DMS53 (cell line): ENCODE data around the gene ANTXR1.

Source experiments
- DNase-seq: peaks from one replicate; lab custom pipeline; 2025; lab: John Stamatoyannopoulos, UW

Gene ANTXR1

DNA sequence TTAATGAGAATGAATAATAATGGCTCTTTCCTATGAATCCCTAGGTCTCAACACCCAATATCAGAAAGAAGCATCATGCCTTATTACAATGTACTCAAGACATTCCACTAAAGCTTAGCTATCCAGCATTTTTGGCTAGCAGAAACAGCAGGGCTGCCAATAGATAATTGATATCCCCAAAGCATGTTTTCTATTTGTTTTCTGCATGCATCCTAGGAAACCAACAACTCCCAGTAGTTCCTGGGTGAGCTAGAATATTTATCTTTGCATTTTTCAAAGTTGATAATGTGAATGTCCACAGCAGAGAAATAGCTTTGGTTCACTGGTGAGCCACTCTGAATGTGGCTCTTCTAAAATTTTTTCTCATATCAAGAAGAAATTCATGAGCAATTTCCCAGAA is 5.8 kb upstream of the ANTXR1 start:
- no peak for DNase-seq

DNA sequence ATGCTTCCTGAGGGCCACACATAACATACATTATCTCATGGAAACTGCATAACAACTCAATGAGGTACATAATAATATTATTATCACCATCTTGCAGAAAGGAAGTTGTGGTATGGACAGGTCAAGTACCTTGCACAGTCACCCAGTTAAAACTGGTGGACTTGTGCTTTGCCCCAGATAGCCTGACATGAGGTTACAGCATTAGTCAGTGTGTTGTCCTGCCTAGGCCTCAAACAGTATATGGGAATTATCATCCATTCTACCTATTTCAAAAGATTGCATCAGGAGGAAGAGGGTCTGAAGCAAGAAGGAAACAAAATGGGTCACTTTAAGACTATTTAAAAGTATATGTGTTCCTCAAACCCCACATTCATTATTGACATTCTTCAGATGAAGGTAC is 5.4 kb upstream of the ANTXR1 start:
- DNase-seq: no peak

DNA sequence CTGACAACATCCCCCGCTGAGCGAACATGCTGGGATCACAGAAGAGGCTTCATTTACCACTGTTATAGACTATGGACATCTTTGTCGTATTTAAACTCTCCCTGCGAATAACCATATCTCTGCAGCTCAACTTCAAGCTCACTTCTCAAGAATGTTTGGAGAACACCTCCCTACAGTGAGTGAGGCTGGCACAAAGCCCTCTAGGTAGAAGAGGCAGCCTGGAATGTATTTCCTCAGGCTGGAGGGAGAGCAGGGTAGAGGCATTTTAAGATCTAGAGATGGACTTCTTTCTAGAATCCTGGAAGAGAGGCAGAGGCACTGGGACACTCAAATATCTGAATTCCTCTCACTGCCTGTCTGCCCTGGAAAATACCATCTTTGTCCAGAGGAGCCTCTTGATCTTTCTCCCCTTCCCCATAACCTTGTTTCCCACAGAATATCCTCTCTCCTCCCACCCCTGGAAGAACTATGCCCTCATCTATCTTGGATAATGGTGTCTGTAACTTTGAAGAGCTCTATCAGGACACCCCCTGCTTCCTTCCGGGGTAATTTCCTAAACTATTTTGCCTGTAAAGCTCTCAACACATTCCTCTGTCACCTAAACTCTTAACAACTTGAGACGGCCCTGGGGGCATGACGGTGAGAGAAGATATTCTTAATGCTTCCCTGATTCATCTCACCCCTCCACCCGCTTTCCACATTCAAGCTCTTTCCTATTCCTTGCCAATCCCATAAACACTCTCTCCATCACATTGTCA is 2.4 kb upstream of the ANTXR1 start:
- no peak for DNase-seq

DNA sequence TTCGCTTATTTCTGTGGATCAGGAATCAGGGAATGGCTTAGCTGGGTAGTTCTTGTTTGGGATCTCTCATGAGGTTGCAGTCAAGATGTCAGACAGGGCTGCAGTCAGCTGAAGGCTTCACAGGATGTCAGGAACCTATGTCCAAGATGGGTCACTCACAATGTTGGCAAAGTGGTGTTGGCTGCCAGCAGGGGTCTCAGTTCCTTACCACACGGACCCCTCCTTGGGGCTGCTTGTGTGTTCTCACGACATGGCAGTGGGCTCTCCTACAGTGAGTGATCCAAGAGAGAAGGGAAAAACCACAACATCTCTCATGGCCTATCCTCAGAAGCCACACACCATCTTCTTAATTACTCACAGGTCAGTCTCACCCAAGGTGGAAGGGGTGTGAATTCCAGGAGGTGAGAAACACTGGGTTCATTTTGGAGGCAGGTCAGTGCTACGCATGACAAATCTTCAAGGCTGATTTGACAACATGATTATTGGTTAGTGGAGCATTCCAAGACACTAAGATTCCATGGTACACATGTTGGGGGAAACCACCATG is 1.3 kb upstream of the ANTXR1 start:
- DNase-seq: no peak

DNA sequence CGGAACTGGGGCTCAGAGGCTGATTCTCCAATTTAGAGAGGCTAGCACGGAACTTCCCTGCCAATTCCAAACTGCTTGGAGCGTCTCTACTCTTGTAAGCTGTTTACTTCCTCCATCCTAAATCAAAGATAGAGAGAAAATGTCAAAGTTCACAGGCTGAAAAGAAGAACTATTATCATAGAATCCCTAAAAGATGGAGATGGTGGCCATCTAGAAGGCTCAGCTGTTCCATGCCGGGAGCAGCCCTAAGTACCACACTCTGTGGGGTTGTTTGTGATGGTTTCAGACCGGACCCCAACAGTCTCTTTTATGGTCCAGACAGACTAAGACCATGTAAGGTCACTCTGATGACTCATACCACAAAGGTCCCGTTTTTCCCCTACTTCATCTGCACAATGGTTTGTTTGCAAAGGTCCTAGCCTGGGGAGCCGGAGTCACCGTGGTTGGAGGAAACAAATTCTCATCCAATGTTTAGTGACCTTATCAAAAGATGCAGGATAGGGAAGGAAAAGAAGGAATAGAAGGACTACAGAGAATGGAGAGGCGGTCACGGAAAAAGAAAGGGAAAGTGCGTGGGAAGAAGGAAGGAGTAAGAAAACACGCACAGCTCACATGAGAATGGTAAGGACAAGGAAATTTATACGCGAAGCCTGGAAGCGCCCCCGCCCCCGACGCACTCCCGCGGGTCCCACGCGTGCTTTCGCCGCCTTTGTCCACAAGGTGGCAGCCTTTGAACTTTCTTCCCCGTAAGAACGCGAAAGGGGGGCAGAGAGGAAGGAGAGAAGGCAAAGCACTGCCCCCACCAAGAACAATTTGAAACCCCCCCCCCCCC is 453 bp upstream of the ANTXR1 start:
- DNase-seq: peak; percentile 80

DNA sequence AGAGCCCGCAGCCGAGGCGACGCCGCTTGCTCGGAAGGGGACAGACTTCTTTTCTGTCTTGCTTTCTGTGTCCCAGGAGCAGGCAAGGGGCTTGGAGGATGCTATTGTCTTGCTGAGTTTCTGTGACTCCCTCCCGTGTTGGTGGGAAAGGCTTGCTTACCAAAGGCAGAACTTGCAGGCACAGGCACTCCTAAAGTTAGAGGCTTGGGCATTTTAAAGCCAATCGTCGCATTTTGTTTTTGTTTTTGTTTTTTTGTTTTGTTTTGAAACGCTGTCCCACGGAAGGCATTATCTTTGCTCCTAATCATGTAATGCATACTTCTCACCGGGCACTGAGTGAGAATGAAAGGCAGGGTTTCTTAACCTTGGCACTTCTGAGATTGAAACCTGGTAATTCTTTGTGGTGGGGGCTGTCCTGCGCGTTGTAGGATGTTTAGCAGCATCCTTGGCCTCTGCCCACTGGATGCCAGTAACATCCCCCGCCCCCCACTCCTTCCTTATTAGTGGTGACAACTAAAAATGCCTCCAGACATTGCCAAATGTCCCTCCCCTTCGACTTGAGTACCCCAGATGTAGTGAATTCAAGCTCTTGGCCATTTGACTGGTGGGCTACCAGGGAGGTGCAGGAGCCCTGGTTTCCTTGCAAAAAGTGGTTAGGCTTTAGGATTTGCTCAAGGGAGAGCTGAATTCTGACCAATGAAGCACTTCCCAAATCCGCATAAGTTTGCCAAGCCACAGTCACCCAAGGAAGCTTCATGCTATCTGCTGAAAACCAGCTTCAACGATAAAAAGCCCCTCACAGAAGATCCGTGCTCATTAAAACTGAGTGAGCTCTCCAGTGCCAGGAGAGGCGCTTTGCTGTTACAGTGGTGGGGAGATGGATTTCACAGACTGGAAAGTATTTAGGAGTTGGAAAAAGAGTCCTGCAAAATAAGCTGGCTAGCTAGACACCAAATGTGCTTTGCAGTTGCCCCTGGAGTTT is 1.2 kb downstream of the ANTXR1 start:
- DNase-seq: no peak

DNA sequence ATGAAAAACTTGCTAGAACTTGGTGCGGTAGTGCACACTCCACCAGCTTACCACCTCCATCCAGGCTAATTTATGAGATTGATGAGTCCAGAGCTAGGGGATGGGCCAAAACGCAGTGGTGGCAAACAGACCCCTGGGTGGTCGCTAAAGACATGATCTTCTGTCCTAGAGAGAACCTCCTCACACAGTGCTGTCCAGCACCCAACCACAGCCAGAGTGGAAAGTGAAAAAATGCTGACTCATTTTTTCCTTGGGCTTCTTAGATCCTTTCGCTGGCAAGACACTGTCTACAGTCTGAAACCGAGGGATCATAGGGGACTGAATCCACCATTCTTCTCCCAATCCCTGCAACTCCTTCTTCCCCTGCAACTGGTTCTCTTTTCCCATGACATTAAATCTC is 4.1 kb downstream of the ANTXR1 start:
- DNase-seq: no peak

DNA sequence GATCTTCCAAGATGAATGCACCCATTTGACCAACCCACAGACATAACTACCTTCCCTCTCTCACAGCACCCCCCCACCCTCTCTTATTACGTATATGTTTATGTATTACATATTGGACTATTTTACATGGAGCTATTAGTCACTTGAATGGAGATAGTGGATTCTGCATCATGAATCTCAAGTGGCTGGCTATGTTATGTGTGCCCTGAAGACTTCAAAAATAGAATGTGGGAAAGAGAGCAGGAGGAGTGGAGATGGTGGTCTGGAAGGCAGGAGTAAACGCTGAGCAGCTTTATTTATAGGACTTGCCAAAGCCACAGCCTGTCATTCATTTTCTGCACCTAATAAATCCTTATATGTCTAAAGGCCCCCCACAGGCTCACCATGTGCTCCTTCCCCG is 4.9 kb downstream of the ANTXR1 start:
- DNase-seq: no peak

DNA sequence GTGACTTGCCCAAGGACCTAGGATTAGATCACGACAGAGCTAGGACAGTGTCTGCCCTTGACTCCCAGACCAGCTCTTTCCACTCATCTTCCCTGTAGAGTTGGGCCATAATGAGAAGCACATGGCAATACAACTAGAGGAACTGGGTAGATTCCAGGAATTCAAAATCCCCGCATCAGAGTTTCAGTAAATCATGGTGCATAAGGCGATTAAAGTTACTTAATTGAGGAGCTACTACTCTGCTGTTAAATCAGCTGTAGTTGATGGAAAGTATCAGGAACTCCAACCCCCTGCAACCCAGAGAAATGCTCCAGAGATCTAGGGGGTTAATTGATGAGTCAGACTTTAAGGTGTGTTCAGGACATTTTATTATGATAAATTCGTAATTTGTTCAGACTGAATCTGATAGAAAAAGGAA is 5.7 kb downstream of the ANTXR1 start:
- no peak for DNase-seq

DNA sequence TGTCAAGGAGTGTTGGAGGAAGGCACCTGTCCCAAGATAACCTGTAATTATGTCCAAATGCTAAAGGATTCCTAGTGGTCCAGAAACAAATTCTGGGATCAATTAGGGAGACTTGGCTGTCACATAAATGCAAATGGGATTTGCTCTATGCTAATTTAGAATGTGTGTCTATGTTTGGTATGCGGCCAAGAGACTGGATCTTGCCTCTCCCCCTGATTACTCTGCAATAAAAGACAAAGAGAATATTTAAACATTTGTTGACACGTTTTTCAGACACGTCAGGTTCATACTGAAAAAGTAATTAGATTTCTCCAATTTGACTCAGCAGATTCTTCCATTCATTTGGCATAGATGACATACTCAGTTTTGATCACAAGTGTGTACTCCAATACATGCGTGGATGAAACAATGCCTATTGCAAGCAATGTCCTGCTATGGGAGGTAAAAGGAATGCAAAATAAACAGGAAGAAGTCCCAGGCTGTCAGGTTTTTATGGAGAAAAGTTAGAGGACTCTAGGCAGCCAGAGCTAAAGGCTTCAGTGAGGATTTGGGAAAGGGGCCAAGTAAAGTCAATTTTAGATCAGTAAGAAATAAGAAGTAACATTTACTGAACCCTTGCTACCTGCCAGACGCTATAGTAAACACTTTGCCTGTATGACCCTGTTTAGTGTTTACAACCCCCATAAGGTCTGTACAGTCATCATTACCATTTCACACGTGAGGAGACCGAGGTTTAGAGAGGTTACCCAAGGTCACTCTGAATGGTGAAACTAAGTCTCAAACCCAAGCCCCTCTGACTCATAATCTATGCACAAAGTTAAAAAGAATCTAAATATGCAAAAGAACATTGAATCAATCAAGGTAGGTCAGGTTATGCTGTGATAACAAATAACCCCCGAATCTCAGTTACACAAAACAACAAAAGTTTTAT is 7.8 kb downstream of the ANTXR1 start:
- DNase-seq: no peak

DNA sequence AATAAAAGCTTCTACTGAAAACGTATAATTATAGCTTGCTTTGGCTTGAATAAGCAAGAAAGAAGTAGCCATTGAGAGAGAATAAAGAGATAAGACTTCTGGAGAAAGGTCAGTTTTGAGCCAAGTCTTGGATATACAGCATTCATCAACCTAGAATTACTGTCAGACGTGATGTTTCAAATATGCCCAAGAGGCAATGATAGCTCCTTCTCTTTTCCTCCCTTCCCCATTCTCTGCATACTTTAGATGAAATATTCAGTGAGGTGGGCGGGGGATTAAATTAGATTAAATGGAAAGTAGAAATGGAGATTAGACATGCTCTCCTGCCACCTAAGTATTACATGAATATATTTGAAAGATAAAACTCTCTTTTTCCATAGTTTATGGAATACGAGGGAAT is 8.7 kb downstream of the ANTXR1 start:
- DNase-seq: no peak

DNA sequence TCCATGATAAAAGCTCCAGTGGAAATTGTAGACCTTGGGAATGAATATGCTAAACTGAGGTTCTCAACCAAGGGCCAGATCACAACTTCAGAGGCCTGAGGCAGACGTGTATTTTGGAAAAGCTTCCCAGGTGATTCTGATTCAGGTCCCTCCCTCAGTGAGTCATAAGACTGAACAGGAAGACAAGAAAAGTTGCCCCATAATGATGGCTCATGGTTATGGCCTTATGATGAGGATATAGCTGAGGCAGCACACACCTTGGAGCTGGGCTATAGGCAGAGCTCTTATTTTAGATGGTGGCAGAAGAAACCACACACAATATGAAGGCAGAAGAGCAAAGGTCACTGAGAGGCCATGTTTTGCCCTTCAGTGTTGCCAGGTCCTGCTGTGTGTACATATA is 9.6 kb downstream of the ANTXR1 start:
- DNase-seq: peak; percentile 14

DNA sequence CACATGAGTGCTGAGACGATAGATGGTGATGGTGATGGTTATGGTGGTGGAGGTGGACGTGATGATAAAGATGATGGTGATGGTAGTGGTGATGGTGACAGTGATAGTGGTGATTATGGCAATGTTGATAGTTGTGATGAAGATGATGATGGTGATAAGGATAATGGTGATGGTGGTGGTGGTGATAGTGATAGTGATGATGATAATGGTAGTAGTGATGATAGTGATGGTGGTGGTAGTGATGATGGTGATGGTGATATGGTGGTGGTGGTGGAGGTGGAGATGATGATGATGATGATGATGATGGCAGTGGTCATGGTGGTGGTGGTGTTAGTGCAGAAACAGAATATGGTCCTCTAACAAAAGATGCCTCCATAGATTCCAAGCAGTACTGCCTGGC is 10.3 kb downstream of the ANTXR1 start:
- DNase-seq: no peak

DNA sequence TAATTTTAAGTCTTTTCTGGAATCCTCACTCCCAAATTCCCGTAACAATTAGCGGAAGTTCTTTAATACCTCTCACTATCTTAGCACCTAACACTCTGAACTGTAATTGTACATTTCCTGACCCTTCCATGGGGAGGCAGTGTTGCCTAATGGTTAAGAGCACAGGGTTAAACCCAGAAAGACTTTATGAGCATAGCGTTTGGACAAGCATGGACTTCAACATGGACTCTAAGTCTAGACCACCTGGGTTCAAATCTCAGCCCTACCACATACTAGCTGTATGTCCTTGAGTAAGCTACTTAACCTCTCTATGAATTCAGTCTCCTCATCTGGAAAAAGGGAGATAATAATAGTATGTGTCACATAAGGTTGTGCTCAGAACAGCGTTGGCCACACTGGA is 13.0 kb downstream of the ANTXR1 start:
- peak; percentile 83 for DNase-seq

DNA sequence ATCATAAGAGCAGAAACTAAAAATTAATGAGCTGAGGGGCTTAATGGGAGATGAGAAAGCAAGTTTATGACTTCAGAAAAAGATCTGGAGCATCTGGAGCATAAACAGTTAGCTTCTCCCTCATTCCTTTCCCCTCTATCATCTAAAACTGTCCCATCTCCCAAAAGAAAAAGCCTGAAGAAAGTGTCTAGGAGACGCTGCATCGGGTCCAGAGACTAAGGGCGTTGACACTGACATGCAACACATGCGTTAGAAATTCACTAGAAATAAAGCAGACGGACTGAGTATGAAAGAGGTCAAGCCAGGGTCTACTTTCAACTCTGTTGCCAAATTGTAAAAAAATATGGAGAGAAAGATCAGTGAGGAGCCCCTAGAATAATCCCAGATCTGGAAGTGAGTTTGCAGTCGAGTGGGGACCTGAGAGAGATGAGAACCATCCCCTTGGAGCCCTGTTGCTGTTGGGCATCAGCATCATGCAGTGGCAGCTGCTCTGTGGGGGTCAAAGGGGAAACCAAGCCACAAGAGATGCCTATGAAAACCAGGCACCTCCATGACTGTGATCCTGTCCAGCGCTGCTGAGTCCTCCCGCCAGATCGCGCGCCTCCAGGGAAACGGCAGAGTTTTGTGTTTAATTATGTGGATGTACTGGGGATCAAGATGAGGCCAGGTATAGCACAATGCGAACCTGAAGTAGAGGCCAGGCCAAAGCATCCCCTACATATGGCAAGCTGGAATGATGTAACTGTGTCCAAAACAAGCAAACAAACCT is 13.9 kb downstream of the ANTXR1 start:
- DNase-seq: no peak

DNA sequence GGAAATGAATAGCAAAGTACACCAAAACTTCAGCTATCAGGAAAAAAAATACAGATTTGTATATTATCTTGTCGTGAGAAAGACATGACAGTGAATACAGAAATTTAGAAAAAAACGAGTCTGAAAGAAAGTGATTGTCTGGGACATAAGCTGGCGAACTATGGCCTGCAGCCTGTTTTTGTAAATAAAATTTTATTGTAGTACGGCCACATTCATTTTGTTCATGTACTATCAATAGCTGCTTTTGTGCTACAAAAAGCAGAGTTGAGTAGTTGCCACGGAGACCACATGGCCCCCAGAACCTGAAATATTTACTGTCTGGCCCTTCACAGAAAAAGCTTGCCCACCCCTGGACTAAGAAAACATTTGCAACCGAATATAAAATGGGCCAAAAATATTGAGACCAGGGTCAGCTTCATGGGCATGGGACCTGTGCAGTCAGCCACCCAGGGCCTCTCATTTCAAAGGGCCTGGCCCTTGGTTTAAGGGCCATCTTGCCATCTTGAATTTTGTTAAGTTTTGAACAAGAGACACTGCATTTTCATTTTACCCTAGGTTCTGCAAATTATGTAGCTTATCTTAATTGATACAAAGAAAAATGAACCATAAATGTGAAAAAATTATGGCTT is 17.9 kb downstream of the ANTXR1 start:
- DNase-seq: no peak

DNA sequence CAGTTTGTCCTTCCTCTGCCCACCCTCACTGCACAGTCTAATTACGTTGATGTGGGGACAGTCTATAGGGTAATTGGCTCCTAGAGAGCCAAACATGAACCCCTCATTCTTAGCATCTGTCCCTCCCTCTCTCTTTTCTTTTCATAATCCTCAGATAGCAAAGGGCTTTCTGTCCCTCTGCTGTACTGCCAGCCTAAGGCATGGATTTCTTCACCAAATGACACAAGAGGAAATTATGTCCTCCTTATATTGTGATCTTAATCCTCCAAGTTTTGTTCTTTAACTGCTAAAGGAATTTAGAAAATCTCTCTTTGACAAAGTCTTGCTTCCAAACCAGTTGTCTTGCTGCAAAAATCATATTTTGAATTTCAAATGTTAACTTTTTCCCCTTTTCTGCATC is 18.5 kb downstream of the ANTXR1 start:
- DNase-seq: no peak

DNA sequence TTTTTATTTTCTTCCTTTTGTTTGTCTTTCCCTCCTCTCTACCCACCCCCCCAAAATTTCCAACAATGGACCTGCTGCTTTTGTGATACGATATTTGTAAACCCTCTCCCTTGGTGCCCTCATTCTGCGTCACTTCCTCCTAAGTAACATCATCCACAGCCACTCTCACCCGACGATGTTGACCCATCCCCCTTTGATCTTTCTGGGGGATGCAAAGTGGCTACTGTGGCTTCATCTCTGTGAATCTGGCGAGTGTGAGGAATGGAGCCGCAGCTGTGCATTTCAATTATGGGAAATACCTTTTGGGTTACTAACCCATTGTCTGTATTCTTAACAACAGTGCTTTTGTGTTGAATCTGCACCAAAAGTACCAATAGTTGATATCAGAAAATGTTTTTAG is 19.4 kb downstream of the ANTXR1 start:
- no peak for DNase-seq

DNA sequence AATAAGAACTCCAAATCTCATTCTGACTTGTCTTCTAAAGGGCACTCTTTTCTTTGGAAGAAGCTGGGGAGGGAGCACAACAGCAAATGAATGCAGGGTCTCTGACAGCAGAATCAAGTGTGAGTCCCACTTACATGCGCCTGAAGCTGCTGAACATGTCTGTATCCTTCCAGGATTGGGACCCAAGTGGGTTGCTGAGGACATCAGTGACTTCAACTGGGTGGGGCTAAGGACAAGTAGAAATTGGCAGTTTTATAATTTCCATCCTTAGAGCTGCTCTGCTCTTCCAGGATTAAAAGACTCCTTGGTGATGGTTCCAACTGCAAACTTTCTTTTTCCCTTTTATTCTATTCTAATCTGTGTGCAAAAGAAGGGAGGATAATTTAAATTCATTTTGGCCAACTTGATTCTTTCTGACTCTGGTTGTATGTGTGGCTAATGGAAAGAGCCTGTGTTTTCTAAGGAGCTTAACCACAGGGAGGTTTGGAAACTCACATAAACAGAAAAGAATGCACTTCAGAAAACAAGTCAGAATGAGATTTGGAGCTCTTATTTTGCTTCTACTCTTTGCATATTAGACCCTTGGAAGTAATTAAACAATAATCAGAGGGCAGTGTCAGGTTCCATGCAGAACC is 20.6 kb downstream of the ANTXR1 start:
- DNase-seq: no peak
